OCI-LY1 (cell line): ENCODE data around the gene TLE7.

Source experiments
- H2AFZ ChIP-seq: fragments of 200-600 bp; sonication (generic), shearing (Covaris generic); 2 replicates; pipeline ENCODE4 v1.6.0; 2014; ENCODE audit warnings: antibody characterized with exemption, mild to moderate bottlenecking, low read length
- H3F3A ChIP-seq: fragments of 200-600 bp; sonication (generic), shearing (Covaris generic); 2 replicates; pipeline ENCODE4 v1.6.0; 2014; ENCODE audit warnings: mild to moderate bottlenecking, antibody characterized with exemption, low read length, moderate library complexity; ENCODE audit not compliant: insufficient read depth
- H3K27ac ChIP-seq: fragments of 200-600 bp; sonication (generic); 2 replicates; pipeline ENCODE4 v1.5.1; 2014; ENCODE audit warnings: low read length, mixed run types, mild to moderate bottlenecking, low read depth; ENCODE audit not compliant: poor library complexity, severe bottlenecking
- H3K27me3 ChIP-seq: fragments of 200-600 bp; sonication (generic); 2 replicates; pipeline ENCODE4 v1.6.0; 2014; ENCODE audit warnings: antibody characterized with exemption, mild to moderate bottlenecking, low read length, moderate library complexity; ENCODE audit not compliant: insufficient read depth
- H3K36me3 ChIP-seq: fragments of 200-600 bp; sonication (generic); 2 replicates; pipeline ENCODE4 v1.6.1; 2014; ENCODE audit warnings: mild to moderate bottlenecking, antibody characterized with exemption, low read length, moderate library complexity, mixed read lengths; ENCODE audit not compliant: insufficient read depth
- H3K4me1 ChIP-seq: fragments of 200-600 bp; sonication (generic); 2 replicates; pipeline ENCODE4 v1.5.1; 2014; ENCODE audit warnings: mild to moderate bottlenecking, low read length, moderate library complexity; ENCODE audit not compliant: insufficient read depth, severe bottlenecking
- H3K4me2 ChIP-seq: fragments of 200-600 bp; sonication (generic), shearing (Covaris generic); 2 replicates; pipeline ENCODE4 v1.6.1; 2014; ENCODE audit warnings: low read length
- H3K4me3 ChIP-seq: fragments of 200-600 bp; sonication (generic); 2 replicates; pipeline ENCODE4 v1.5.1; 2014; ENCODE audit warnings: low read length, low read depth, mild to moderate bottlenecking, mixed read lengths; ENCODE audit not compliant: poor library complexity, severe bottlenecking
- H3K79me2 ChIP-seq: fragments of 200-600 bp; shearing (Covaris generic); 2 replicates; pipeline ENCODE4 v1.6.1; 2016; ENCODE audit warnings: mixed run types, low read length, mixed read lengths; ENCODE audit not compliant: insufficient read depth
- H3K9ac ChIP-seq: fragments of 200-600 bp; sonication (generic), shearing (Covaris generic); 2 replicates; pipeline ENCODE4 v1.6.1; 2014; ENCODE audit warnings: mild to moderate bottlenecking, low read length, mixed read lengths
- H3K9me2 ChIP-seq: fragments of 200-600 bp; sonication (generic), shearing (Covaris generic); 2 replicates; pipeline ENCODE4 v1.6.1; 2014; ENCODE audit warnings: low read depth, mild to moderate bottlenecking, low read length, mixed read lengths
- H3K9me3 ChIP-seq: fragments of 200-600 bp; shearing (Covaris generic); 2 replicates; pipeline ENCODE4 v1.6.1; 2014; ENCODE audit warnings: low read length, mixed read lengths
- H4K20me1 ChIP-seq: fragments of 200-600 bp; sonication (generic), shearing (Covaris generic); 2 replicates; pipeline ENCODE4 v1.6.0; 2016; ENCODE audit warnings: mild to moderate bottlenecking, low read length; ENCODE audit not compliant: insufficient read depth
- EZH2 ChIP-seq: fragments of 200-600 bp; sonication (generic), shearing (Covaris generic); IDR thresholded peaks from 2 replicates; pipeline ENCODE4 v1.8.0; 2017; ENCODE audit warnings: borderline replicate concordance, mixed run types, mild to moderate bottlenecking, antibody characterized with exemption, low read length, moderate library complexity, mixed read lengths
- TF ChIP-seq, protein P1 (sequence below): fragments of 200-600 bp; sonication (generic), shearing (Covaris generic); IDR thresholded peaks from 2 replicates; pipeline ENCODE4 v1.5.1; 2017; ENCODE audit warnings: mild to moderate bottlenecking, antibody characterized with exemption, low read length, moderate library complexity, mixed read lengths

Gene TLE7

DNA sequence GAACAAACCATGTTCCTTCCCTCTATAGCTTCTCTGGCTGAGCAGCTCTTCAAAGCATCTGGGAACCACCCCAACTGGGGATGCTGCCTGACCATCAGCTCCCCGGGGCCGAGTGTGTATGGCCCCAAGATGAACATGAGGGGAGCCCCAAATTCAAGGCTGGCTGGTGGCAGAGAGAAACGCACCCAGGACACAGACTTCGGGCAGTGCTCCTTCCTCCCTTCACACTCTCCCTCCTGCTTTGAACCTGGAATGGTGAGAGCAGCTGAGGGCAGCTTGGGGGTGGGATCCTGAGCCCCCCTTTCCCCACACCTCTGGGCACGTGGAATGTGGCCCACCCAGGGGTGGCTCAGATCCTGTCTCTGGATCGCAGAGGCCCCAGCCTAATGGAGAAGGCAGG, 17.2 kb downstream of the TLE7 start:
- no peak overlapping the region for H2AFZ ChIP-seq
- no peaks in the 10 kb centered on the region for H4K20me1 ChIP-seq
- no peaks in the 10 kb centered on the region for H3K4me1 ChIP-seq
- H3K4me2 ChIP-seq, result no peak overlapping the region
- no peak overlapping the region for H3K27ac ChIP-seq
- H3K9ac ChIP-seq, result no peak overlapping the region
- no peaks in the 10 kb centered on the region for H3K9me3 ChIP-seq
- H3K4me3 ChIP-seq, result no peak overlapping the region
- H3K9me2 ChIP-seq, result no peaks in the 10 kb centered on the region
- H3K27me3 ChIP-seq, result peaks cover 8% of the 10 kb centered on the region
- no peaks in the 10 kb centered on the region for H3K36me3 ChIP-seq
- H3K79me2 ChIP-seq, result no peaks in the 10 kb centered on the region
- H3F3A ChIP-seq, result no peaks in the 10 kb centered on the region
- TF ChIP-seq EZH2, result no peak
- TF ChIP-seq, protein P1, sequence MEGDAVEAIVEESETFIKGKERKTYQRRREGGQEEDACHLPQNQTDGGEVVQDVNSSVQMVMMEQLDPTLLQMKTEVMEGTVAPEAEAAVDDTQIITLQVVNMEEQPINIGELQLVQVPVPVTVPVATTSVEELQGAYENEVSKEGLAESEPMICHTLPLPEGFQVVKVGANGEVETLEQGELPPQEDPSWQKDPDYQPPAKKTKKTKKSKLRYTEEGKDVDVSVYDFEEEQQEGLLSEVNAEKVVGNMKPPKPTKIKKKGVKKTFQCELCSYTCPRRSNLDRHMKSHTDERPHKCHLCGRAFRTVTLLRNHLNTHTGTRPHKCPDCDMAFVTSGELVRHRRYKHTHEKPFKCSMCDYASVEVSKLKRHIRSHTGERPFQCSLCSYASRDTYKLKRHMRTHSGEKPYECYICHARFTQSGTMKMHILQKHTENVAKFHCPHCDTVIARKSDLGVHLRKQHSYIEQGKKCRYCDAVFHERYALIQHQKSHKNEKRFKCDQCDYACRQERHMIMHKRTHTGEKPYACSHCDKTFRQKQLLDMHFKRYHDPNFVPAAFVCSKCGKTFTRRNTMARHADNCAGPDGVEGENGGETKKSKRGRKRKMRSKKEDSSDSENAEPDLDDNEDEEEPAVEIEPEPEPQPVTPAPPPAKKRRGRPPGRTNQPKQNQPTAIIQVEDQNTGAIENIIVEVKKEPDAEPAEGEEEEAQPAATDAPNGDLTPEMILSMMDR, result no peak

DNA sequence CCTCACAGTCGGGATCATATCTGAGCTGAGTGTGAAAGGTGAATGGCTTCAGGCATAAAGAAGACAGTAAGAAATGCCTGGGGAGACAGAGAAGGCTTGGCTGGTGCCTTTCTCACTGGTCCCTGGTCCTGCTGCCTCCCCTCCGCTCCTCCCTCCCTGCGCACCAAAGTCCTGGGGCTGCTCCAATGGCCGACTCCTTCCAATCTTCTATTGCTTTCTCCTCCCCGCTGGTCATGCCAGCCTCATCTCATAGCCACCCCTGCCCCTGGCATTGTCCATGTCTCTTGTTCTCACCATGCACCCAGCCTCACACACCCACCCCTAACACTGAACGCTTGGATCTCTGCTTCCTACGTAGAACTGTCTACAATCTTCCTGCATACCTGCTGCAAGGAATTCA, 18.0 kb downstream of the TLE7 start:
- H3K4me3 ChIP-seq, result no peak overlapping the region
- H3K36me3 ChIP-seq, result no peaks in the 10 kb centered on the region
- H3K4me2 ChIP-seq, result no peak overlapping the region
- H3K9me2 ChIP-seq, result no peaks in the 10 kb centered on the region
- H3K79me2 ChIP-seq, result no peaks in the 10 kb centered on the region
- H3K27ac ChIP-seq, result no peak overlapping the region
- H3F3A ChIP-seq, result no peaks in the 10 kb centered on the region
- H3K4me1 ChIP-seq, result no peaks in the 10 kb centered on the region
- no peak overlapping the region for H2AFZ ChIP-seq
- H3K9me3 ChIP-seq, result no peaks in the 10 kb centered on the region
- H3K9ac ChIP-seq, result no peak overlapping the region
- TF ChIP-seq EZH2, result no peak
- TF ChIP-seq, protein P1, result no peak
- H3K27me3 ChIP-seq, result peaks cover 8% of the 10 kb centered on the region
- H4K20me1 ChIP-seq, result no peaks in the 10 kb centered on the region

DNA sequence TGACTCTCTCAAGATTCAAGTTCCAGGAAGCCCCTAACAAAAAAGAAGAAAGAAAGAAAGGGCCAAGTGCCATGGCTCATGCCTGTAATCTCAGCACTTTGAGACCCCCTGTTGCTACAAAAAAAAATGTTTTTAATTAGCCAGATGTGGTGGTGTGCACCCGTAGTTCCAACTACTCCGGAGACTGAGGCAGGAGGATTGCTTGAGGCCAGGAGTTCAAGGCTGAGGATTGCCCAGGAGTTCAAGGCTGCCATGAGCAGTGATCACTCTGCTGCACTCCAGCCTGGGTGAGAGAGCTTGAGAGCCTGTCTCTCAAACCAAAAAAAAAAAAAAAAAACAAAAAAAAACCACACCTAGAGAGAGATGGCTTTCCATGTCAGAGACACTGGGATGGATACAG, 18.8 kb downstream of the TLE7 start:
- Histone ChIP-seq H3K9me3 (no peaks in the 10 kb centered on the region), H3K4me1 (no peaks in the 10 kb centered on the region), H4K20me1 (no peaks in the 10 kb centered on the region), H3K9ac (no peak overlapping the region), H3K4me3 (no peak overlapping the region), H3K36me3 (no peaks in the 10 kb centered on the region), H3K4me2 (no peak overlapping the region), H3F3A (no peaks in the 10 kb centered on the region), H3K27ac (no peak overlapping the region), H3K27me3 (peaks cover 8% of the 10 kb centered on the region), H2AFZ (no peak overlapping the region), H3K9me2 (no peaks in the 10 kb centered on the region), H3K79me2 (no peaks in the 10 kb centered on the region)
- TF ChIP-seq, protein P1, result no peak
- TF ChIP-seq EZH2, result no peak
